ENCODE measurements around the gene STARD3. TPM values are rescaled to one million over a fixed set of nuclear protein-coding genes. Genes with fewer than 3 reads are reported as not detected.

STARD3 gene
- total and polyA plus RNA-seq, 2 donors (not counting 3 experiments of a cell fraction or from before 2014, with no cell fraction given) = 51.0 to 75.7 TPM

DNA sequence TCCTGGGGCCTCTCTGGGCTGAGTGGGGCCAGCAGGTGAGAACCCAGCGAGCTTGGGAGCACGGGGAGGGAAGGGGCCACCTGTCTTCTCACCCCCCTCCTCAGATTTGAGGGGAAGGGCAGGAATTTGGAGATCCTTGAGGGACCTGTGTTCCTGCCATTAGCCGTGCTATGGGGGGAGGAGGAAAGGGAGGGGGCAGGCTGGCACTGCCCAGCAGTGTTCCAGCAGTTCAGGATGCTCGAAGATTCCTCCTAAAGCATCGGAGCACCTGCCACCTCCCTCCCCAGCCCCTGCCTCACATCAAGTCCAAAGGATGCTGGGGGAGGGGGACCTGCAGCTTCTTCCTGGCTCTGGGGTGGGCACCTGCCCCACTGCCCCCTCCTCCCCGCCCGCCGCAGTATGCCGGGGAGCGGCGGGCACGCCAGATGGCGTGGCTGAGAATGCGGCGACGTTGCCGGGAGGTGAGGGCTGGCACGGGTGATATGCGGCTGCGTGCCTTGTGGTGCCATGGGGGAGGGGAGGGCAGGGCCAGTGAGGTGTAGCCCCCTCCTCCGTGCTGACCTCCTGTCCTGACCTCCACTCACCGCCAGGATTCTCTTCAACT is 24.6 kb upstream of the STARD3 start:
- H3K27me3 ChIP-seq (ENCODE audit: control insufficient read depth in 2 of 2, insufficient read depth in 2 of 2, low read length in 2 of 2) = peaks cover 24 to 29% of the 10 kb centered on the region in 2 experiments
- FAIRE-seq (no peak), DNase-seq (ENCODE audit: low read depth, low spot score) (no peak)
- H3K9me1 ChIP-seq (replicated peaks; ENCODE audit: control insufficient read depth, extremely low read depth, insufficient read depth, low read length) = no peaks in the 10 kb centered on the region
- peaks cover 3% of the 10 kb centered on the region for H3K4me1 ChIP-seq (ENCODE audit: control insufficient read depth, extremely low read depth, insufficient read depth, low read length)
- no peak overlapping the region for H2AFZ ChIP-seq (ENCODE audit: low read depth, low read length)
- H3K4me2 ChIP-seq (ENCODE audit: insufficient read depth, low read length) = no peak overlapping the region
- ChIA-PET CTCF (interaction anchor here (1.0 to 1.6 kb wide), 2 partner anchors 9 to 10 kb away, joined by 4 to 20 read pairs; no protein-coding TSS in a partner anchor), POLR2A (no interaction called here)
- no peak overlapping the region for H3K9ac ChIP-seq (replicated peaks; ENCODE audit: extremely low read depth, insufficient read depth, low read length)
- H3K9me3 ChIP-seq (replicated peaks; ENCODE audit: control insufficient read depth, insufficient read depth, low read length) = no peaks in the 10 kb centered on the region
- intact Hi-C loops (cut with micrococcal nuclease) = no loop called here
- no peak overlapping the region for H3K4me3 ChIP-seq (replicated peaks in 1 of 3; ENCODE audit: insufficient read depth in 1 of 3, low read depth in 1 of 3, low read length in 3 of 3)
- TF ChIP-seq JUN (IDR thresholded peaks at IDR 0.05; ENCODE audit: borderline replicate concordance, insufficient read depth, insufficient read length, low read depth) (no peak), GATA2 (IDR thresholded peaks at IDR 0.05; ENCODE audit: insufficient read depth, insufficient read length, low read depth, low read length) (no peak), MYC (IDR thresholded peaks at IDR 0.05; ENCODE audit: low read depth, low read length) (no peak), EZH2 (IDR thresholded peaks at IDR 0.05; ENCODE audit: borderline replicate concordance, low read depth, low read length, severe bottlenecking) (no peak), POLR2A (IDR thresholded peaks at IDR 0.05; ENCODE audit: low read depth, low read length) (no peak), POLR2AphosphoS5 (IDR thresholded peaks at IDR 0.05; ENCODE audit: insufficient read depth, low read depth, low read length) (no peak), FOS (IDR thresholded peaks at IDR 0.05; ENCODE audit: borderline replicate concordance, insufficient read depth, low read length) (no peak)
- TF ChIP-seq, protein P1, sequence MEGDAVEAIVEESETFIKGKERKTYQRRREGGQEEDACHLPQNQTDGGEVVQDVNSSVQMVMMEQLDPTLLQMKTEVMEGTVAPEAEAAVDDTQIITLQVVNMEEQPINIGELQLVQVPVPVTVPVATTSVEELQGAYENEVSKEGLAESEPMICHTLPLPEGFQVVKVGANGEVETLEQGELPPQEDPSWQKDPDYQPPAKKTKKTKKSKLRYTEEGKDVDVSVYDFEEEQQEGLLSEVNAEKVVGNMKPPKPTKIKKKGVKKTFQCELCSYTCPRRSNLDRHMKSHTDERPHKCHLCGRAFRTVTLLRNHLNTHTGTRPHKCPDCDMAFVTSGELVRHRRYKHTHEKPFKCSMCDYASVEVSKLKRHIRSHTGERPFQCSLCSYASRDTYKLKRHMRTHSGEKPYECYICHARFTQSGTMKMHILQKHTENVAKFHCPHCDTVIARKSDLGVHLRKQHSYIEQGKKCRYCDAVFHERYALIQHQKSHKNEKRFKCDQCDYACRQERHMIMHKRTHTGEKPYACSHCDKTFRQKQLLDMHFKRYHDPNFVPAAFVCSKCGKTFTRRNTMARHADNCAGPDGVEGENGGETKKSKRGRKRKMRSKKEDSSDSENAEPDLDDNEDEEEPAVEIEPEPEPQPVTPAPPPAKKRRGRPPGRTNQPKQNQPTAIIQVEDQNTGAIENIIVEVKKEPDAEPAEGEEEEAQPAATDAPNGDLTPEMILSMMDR (IDR thresholded peaks at IDR 0.05; ENCODE audit: extremely low read depth in 1 of 2, insufficient read depth in 1 of 2, low read depth in 1 of 2, low read length in 2 of 2) = no peak
- TF ChIP-seq, protein P2, sequence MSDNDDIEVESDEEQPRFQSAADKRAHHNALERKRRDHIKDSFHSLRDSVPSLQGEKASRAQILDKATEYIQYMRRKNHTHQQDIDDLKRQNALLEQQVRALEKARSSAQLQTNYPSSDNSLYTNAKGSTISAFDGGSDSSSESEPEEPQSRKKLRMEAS (IDR thresholded peaks at IDR 0.05; ENCODE audit: insufficient read depth, insufficient read length) = no peak
- H3K79me2 ChIP-seq (ENCODE audit: control insufficient read depth, insufficient read depth, low read length) = no peaks in the 10 kb centered on the region
- H3K27ac ChIP-seq (ENCODE audit: insufficient read depth, low read depth, low read length) = no peak overlapping the region
- BruUV-seq (replicated peaks) = no TSS peak
- dilution Hi-C loops (cut with MboI; ENCODE audit: extremely low pct_ligation_motif_present, low sequenced_read_pairs) = no loop called here
- no peaks in the 10 kb centered on the region for H3K36me3 ChIP-seq (ENCODE audit: control insufficient read depth in 2 of 2, extremely low read depth in 1 of 2, insufficient read depth in 2 of 2, low read length in 2 of 2)
- no peaks in the 10 kb centered on the region for H4K20me1 ChIP-seq (replicated peaks; ENCODE audit: control insufficient read depth, extremely low read depth, insufficient read depth, low read length)

Data from endothelial cell of umbilical vein (primary cell).